Ovary (tissue), 9 donors: ENCODE data around the gene CRHR1. TPM values are rescaled to one million over a fixed set of nuclear protein-coding genes. Genes with fewer than 3 reads are reported as not detected.

Experiments
- DNase-seq, 5 donors: peaks; one replicate each; pipeline ENCODE4 v3.0.0-alpha.2; 2019 to 2020
- H3K27ac ChIP-seq, 2 donors: fragments of 200-600 bp; one replicate each; pipeline versions ENCODE4 v1.5.1 to v1.8.0; 2019 to 2022
- H3K27me3 ChIP-seq: fragments of 200-600 bp; one replicate; pipeline ENCODE4 v1.8.0; 2022
- H3K36me3 ChIP-seq: fragments of 200-600 bp; sonication (generic); one replicate; pipeline ENCODE4 v1.5.1; 2019
- H3K4me1 ChIP-seq: one replicate; pipeline ENCODE4 v1.8.1; 2013; ENCODE audit warnings: mild to moderate bottlenecking, moderate library complexity; ENCODE audit not compliant: insufficient read depth
- H3K4me3 ChIP-seq: fragments of 200-600 bp; sonication (generic); one replicate; pipeline ENCODE4 v1.5.1; 2017
- H3K9me3 ChIP-seq, 2 donors: fragments of 200-600 bp in 1 of 2; sonication (generic) in 1 of 2; one replicate each; pipeline versions ENCODE4 v1.5.1 to v1.8.1; 2013 to 2019; ENCODE audit warnings: mild to moderate bottlenecking in 1 of 2, moderate library complexity in 1 of 2
- EP300 ChIP-seq: sonication (generic); formaldehyde crosslinking; IDR thresholded peaks from one replicate; pipeline ENCODE4 v1.6.1; 2017; ENCODE audit warnings: antibody characterized with exemption
- POLR2A ChIP-seq: fragments of 450-650 bp; IDR thresholded peaks from one replicate; pipeline ENCODE4 v1.6.1; 2017; ENCODE audit warnings: antibody characterized with exemption, mild to moderate bottlenecking, moderate library complexity
- WGBS, 3 donors: extraction: QIAGEN DNeasy Blood & Tissue Kit in 1 of 3; methylation state at CpG; one replicate each; pipeline versions ENCODE4 v1.1.5 to v1.1.7; 2013 to 2017; 5-methylcytosine and 5-hydroxymethylcytosine counted together
- intact Hi-C, 4 donors: fragments of 100-400 bp; cut with DNase I; formaldehyde crosslinking; loops; one replicate each; pipeline versions ENCODE4 v1.11.0 to v1.15.1; 2022 to 2023
- polyA plus RNA-seq, 2 donors: library from polyadenylated mRNA; stranded (reverse); fragments of 200-250 nt in 1 of 2; fragments of 350-450 nt in 1 of 2; fragmentation: Illumina TruSeq in 1 of 2; extraction: RNeasy Lipid Tissue Mini Kit (QIAGEN cat#74804) in 1 of 2; gene quantifications; one replicate each; pipeline ENCODE4 v1.2.3, GENCODE V29; 2013 to 2014
- total RNA-seq, 7 donors: library from RNA; depleted of rRNA in 2 of 7; stranded (reverse); fragments of >200 nt in 2 of 7; fragmentation: NEBNext Ultra II Directional in 3 of 7; extraction: Animal tissue kit (Norgen Biotek cat#: 25700) in 3 of 7; gene quantifications; one replicate each; pipeline versions ENCODE4 v1.1.0 to v1.2.4, GENCODE V29; 2016 to 2023
- TF ChIP-seq, protein P1 (sequence below), 3 donors: fragments of 450-650 bp in 2 of 3; fragments of 200-600 bp in 1 of 3; IDR thresholded peaks; one replicate each; pipeline versions ENCODE4 v1.5.1 to v1.8.0; 2016 to 2022; ENCODE audit warnings: antibody characterized with exemption in 3 of 3, mild to moderate bottlenecking in 1 of 3
- donor health status: DM: no; HTN: no; CAD: no; lungs with moderate emphysema.
- donor health status: DM: no; HTN: no; CAD: no.
- donor health status: Bipolar disorder and iron deficiency.
- donor health status: DM: yes; HTN: yes; CAD: no.
- donor health status: DM: no; HTN: no; CAD: no.
- donor health status: DM: yes; HTN: yes; CAD: no.

The CRHR1 gene
- total and polyA plus RNA-seq, 9 donors, result 0.10 to 1.4 (median 0.33) TPM; not detected in 2

DNA sequence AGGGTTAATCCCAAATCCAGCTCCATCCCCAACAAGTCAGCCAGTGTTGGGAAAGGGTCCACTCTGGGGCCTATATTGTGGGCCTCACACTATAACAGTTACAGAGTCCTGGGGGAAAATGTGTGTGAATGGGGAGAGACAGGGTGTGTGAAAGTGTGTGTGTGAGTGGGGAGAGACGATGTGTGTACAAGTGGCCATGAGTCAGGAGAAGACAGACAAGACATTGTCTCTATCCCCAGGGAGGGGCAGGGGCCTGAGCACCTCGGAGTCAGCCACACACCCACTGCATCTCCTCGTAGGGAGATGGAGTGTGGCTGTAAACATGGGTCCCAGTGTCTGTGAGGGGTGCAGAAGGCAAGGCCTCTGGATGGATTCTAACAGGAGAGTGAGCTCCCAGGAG, 2.9 kb downstream of the CRHR1 start:
- intact Hi-C loops, result no loop called here
- peaks cover 15% of the 10 kb centered on the region for H3K4me1 ChIP-seq
- H3K27ac ChIP-seq, result no peak overlapping the region
- H3K36me3 ChIP-seq, result no peaks in the 10 kb centered on the region
- TF ChIP-seq EP300, result no peak
- TF ChIP-seq, protein P1, sequence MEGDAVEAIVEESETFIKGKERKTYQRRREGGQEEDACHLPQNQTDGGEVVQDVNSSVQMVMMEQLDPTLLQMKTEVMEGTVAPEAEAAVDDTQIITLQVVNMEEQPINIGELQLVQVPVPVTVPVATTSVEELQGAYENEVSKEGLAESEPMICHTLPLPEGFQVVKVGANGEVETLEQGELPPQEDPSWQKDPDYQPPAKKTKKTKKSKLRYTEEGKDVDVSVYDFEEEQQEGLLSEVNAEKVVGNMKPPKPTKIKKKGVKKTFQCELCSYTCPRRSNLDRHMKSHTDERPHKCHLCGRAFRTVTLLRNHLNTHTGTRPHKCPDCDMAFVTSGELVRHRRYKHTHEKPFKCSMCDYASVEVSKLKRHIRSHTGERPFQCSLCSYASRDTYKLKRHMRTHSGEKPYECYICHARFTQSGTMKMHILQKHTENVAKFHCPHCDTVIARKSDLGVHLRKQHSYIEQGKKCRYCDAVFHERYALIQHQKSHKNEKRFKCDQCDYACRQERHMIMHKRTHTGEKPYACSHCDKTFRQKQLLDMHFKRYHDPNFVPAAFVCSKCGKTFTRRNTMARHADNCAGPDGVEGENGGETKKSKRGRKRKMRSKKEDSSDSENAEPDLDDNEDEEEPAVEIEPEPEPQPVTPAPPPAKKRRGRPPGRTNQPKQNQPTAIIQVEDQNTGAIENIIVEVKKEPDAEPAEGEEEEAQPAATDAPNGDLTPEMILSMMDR (IDR thresholded peaks at IDR 0.05), result no peak
- TF ChIP-seq POLR2A, result no peak
- 51 to 62% (median 53%) methylated on average over 3 of the region's 3 CpGs for WGBS, 3 donors
- no peak for DNase-seq
- no peaks in the 10 kb centered on the region for H3K9me3 ChIP-seq
- no peaks in the 10 kb centered on the region for H3K27me3 ChIP-seq
- H3K4me3 ChIP-seq, result no peak overlapping the region

DNA sequence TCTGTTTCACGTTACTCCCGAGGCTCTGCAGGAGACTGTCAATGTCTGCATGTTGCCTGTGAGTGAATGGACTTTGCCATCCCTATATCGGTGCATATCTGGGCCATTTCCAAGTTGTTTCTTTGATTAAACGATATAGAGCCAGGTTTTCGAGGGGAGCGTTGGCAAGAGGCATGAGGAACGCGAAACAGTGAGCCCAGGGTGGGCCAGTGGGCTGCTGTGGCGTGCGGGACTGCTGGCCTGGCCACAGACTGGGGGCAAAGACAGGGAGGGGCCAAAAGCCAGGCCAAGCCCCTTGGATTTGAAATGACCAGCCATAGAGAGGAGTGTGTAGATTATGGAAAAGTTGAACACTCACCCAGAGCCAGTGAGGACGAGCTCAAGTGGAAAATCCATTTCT, 3.5 kb downstream of the CRHR1 start:
- Histone ChIP-seq H3K9me3 (no peaks in the 10 kb centered on the region), H3K4me3 (no peak overlapping the region), H3K4me1 (peaks cover 15% of the 10 kb centered on the region), H3K27ac (no peak overlapping the region), H3K27me3 (no peaks in the 10 kb centered on the region), H3K36me3 (no peaks in the 10 kb centered on the region)
- intact Hi-C loops, result no loop called here
- 74 to 79% (median 77%) methylated on average over 11 of the region's 11 CpGs for WGBS, 3 donors
- DNase-seq, result no peak
- TF ChIP-seq, protein P1 (IDR thresholded peaks at IDR 0.05), result no peak
- no peak for TF ChIP-seq POLR2A
- TF ChIP-seq EP300, result no peak

DNA sequence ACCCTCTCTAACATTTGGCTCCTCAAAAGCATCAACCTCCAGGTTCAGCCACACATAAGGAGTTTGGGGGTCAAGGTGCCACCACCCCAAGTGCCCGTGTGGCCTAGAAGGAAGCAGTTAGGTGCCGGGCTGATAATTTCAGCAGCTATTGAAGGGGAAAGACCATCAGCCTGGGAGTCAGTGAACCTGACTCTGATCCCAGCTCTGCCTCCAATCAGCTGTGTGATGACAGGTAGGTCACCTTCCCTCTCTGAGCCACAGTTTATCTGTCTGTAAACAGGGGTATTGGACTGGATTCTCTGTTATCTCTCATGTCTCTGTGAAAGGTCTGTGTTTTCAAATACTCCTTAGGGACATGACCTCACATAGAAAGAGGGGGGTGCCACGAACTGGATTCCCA, 3.9 kb downstream of the CRHR1 start:
- H3K4me1 ChIP-seq, result peaks cover 15% of the 10 kb centered on the region
- WGBS, 3 donors, result 69 to 88% (median 78%) methylated on average over 3 of the region's 3 CpGs
- H3K27ac ChIP-seq, result no peak overlapping the region
- no peaks in the 10 kb centered on the region for H3K36me3 ChIP-seq
- TF ChIP-seq EP300 (no peak), POLR2A (no peak)
- TF ChIP-seq, protein P1 (IDR thresholded peaks at IDR 0.05), result no peak
- intact Hi-C loops, result no loop called here
- no peaks in the 10 kb centered on the region for H3K27me3 ChIP-seq
- DNase-seq, result no peak
- no peaks in the 10 kb centered on the region for H3K9me3 ChIP-seq
- no peak overlapping the region for H3K4me3 ChIP-seq

DNA sequence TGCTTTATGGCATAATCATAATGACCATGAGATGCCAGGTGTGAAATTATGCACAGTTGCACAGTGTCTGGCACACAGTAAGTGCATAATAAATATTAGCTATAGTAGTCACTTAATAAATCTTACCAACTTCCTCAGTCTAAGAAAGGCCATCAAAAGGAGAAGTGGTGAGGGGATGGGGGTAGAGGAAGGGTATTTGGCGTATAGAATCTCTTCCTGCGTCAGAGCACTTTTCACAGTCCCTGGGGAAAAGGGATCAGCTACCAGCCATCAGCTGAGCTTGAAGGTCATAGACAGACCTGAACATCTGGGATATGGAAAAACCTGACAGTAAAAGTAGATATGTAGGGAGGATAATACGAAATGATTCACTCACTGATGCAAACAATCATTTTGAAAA, 5.8 kb downstream of the CRHR1 start:
- TF ChIP-seq EP300 (no peak), POLR2A (no peak)
- TF ChIP-seq, protein P1 (IDR thresholded peaks at IDR 0.05), result no peak
- Histone ChIP-seq H3K9me3 (no peaks in the 10 kb centered on the region), H3K36me3 (no peaks in the 10 kb centered on the region), H3K4me3 (no peak overlapping the region), H3K27me3 (no peaks in the 10 kb centered on the region), H3K4me1 (peaks cover 5% of the 10 kb centered on the region), H3K27ac (no peak overlapping the region)
- intact Hi-C loops, result no loop called here
- DNase-seq, result no peak
- 35 to 50% (median 37%) methylated on average over 3 of the region's 3 CpGs for WGBS, 3 donors
